Measurements from ENCODE around the gene PODXL.

PODXL gene

GRCh38 chr7:131501422-131501821 lies 55.0 kb downstream of the PODXL start:
- H3K27ac ChIP-seq (ENCODE audit: low read depth, low read length) = no peak overlapping the region
- no peaks in the 10 kb centered on the region for H3K27me3 ChIP-seq (ENCODE audit: insufficient read depth, low read length)
- H3K79me2 ChIP-seq (ENCODE audit: control insufficient read depth, insufficient read depth, low read length, unreplicated experiment) = no peaks in the 10 kb centered on the region
- peaks cover 24% of the 10 kb centered on the region for H3K4me1 ChIP-seq (ENCODE audit: control insufficient read depth, insufficient read depth, low read length, unreplicated experiment)
- no peak overlapping the region for H2AFZ ChIP-seq (ENCODE audit: low read length, unreplicated experiment)
- H3K36me3 ChIP-seq (ENCODE audit: insufficient read depth, low read length) = peaks cover 3% of the 10 kb centered on the region; the same call in 1 of the 2 replicates
- no peak overlapping the region for H3K4me3 ChIP-seq (ENCODE audit: low read depth, low read length)

GRCh38 chr7:131500357-131500756 lies 56.1 kb downstream of the PODXL start:
- Histone ChIP-seq H3K4me1 (ENCODE audit: control insufficient read depth, insufficient read depth, low read length, unreplicated experiment) (peaks cover 24% of the 10 kb centered on the region), H3K36me3 (ENCODE audit: insufficient read depth, low read length) (peaks cover 3% of the 10 kb centered on the region; the same call in 1 of the 2 replicates), H3K4me3 (ENCODE audit: low read depth, low read length) (no peak overlapping the region), H3K27me3 (ENCODE audit: insufficient read depth, low read length) (no peaks in the 10 kb centered on the region), H3K27ac (ENCODE audit: low read depth, low read length) (no peak overlapping the region), H3K79me2 (ENCODE audit: control insufficient read depth, insufficient read depth, low read length, unreplicated experiment) (no peaks in the 10 kb centered on the region), H2AFZ (ENCODE audit: low read length, unreplicated experiment) (no peak overlapping the region)

- Histone ChIP-seq H3K79me2 (ENCODE audit: control insufficient read depth, insufficient read depth, low read length, unreplicated experiment) (no peaks in the 10 kb centered on the region), H2AFZ (ENCODE audit: low read length, unreplicated experiment) (no peak overlapping the region), H3K4me3 (ENCODE audit: low read depth, low read length) (no peak overlapping the region), H3K4me1 (ENCODE audit: control insufficient read depth, insufficient read depth, low read length, unreplicated experiment) (peaks cover 24% of the 10 kb centered on the region), H3K27ac (ENCODE audit: low read depth, low read length) (no peak overlapping the region), H3K36me3 (ENCODE audit: insufficient read depth, low read length) (peaks cover 3% of the 10 kb centered on the region; the same call in 1 of the 2 replicates), H3K27me3 (ENCODE audit: insufficient read depth, low read length) (no peaks in the 10 kb centered on the region)
Observed at GRCh38 chr7:131499801-131500200, 56.6 kb downstream of the PODXL start.

GRCh38 chr7:131498237-131498885 lies 58.1 kb downstream of the PODXL start:
- peaks cover 3% of the 10 kb centered on the region; the same call in 1 of the 2 replicates for H3K36me3 ChIP-seq (ENCODE audit: insufficient read depth, low read length)

GRCh38 chr7:131497454-131497853 lies 59.0 kb downstream of the PODXL start:
- Histone ChIP-seq H3K4me3 (ENCODE audit: low read depth, low read length) (no peak overlapping the region), H3K27ac (ENCODE audit: low read depth, low read length) (no peak overlapping the region), H3K4me1 (ENCODE audit: control insufficient read depth, insufficient read depth, low read length, unreplicated experiment) (peaks cover 21% of the 10 kb centered on the region), H3K27me3 (ENCODE audit: insufficient read depth, low read length) (no peaks in the 10 kb centered on the region), H3K36me3 (ENCODE audit: insufficient read depth, low read length) (peaks cover 3% of the 10 kb centered on the region; the same call in 1 of the 2 replicates), H3K79me2 (ENCODE audit: control insufficient read depth, insufficient read depth, low read length, unreplicated experiment) (no peaks in the 10 kb centered on the region), H2AFZ (ENCODE audit: low read length, unreplicated experiment) (no peak overlapping the region)

More at GRCh38 chr7:131498237-131498885, 58.1 kb downstream of the PODXL start:
- Histone ChIP-seq H3K27me3 (ENCODE audit: insufficient read depth, low read length) (no peaks in the 10 kb centered on the region), H3K4me1 (ENCODE audit: control insufficient read depth, insufficient read depth, low read length, unreplicated experiment) (peaks cover 22% of the 10 kb centered on the region), H2AFZ (ENCODE audit: low read length, unreplicated experiment) (no peak overlapping the region), H3K27ac (ENCODE audit: low read depth, low read length) (peak overlapping the region; percentile 30; the same call in 1 of the 2 replicates), H3K4me3 (ENCODE audit: low read depth, low read length) (no peak overlapping the region), H3K79me2 (ENCODE audit: control insufficient read depth, insufficient read depth, low read length, unreplicated experiment) (no peaks in the 10 kb centered on the region)

- no peak overlapping the region for H3K27ac ChIP-seq (ENCODE audit: low read depth, low read length)
- no peak overlapping the region for H2AFZ ChIP-seq (ENCODE audit: low read length, unreplicated experiment)
- peaks cover 27% of the 10 kb centered on the region for H3K4me1 ChIP-seq (ENCODE audit: control insufficient read depth, insufficient read depth, low read length, unreplicated experiment)
Observed at GRCh38 chr7:131495669-131496498, 60.5 kb downstream of the PODXL start.

GRCh38 chr7:131494182-131494581 lies 62.2 kb downstream of the PODXL start:
- peaks cover 27% of the 10 kb centered on the region for H3K4me1 ChIP-seq (ENCODE audit: control insufficient read depth, insufficient read depth, low read length, unreplicated experiment)
- H2AFZ ChIP-seq (ENCODE audit: low read length, unreplicated experiment) = no peak overlapping the region
- H3K27ac ChIP-seq (ENCODE audit: low read depth, low read length) = no peak overlapping the region
- H3K36me3 ChIP-seq (ENCODE audit: insufficient read depth, low read length) = peaks cover 3% of the 10 kb centered on the region; the same call in 1 of the 2 replicates
- H3K4me3 ChIP-seq (ENCODE audit: low read depth, low read length) = no peak overlapping the region
- no peaks in the 10 kb centered on the region for H3K79me2 ChIP-seq (ENCODE audit: control insufficient read depth, insufficient read depth, low read length, unreplicated experiment)
- H3K27me3 ChIP-seq (ENCODE audit: insufficient read depth, low read length) = no peaks in the 10 kb centered on the region

More at GRCh38 chr7:131495669-131496498, 60.5 kb downstream of the PODXL start:
- peaks cover 3% of the 10 kb centered on the region; the same call in 1 of the 2 replicates for H3K36me3 ChIP-seq (ENCODE audit: insufficient read depth, low read length)
- H3K4me3 ChIP-seq (ENCODE audit: low read depth, low read length) = no peak overlapping the region
- no peaks in the 10 kb centered on the region for H3K27me3 ChIP-seq (ENCODE audit: insufficient read depth, low read length)
- H3K79me2 ChIP-seq (ENCODE audit: control insufficient read depth, insufficient read depth, low read length, unreplicated experiment) = no peaks in the 10 kb centered on the region

GRCh38 chr7:131493581-131493980 lies 62.8 kb downstream of the PODXL start:
- Histone ChIP-seq H3K4me1 (ENCODE audit: control insufficient read depth, insufficient read depth, low read length, unreplicated experiment) (peaks cover 27% of the 10 kb centered on the region), H3K36me3 (ENCODE audit: insufficient read depth, low read length) (peaks cover 3% of the 10 kb centered on the region; the same call in 1 of the 2 replicates), H3K4me3 (ENCODE audit: low read depth, low read length) (no peak overlapping the region), H3K27me3 (ENCODE audit: insufficient read depth, low read length) (no peaks in the 10 kb centered on the region), H3K79me2 (ENCODE audit: control insufficient read depth, insufficient read depth, low read length, unreplicated experiment) (no peaks in the 10 kb centered on the region), H3K27ac (ENCODE audit: low read depth, low read length) (no peak overlapping the region), H2AFZ (ENCODE audit: low read length, unreplicated experiment) (no peak overlapping the region)

GRCh38 chr7:131493081-131493480 lies 63.3 kb downstream of the PODXL start:
- H3K27ac ChIP-seq (ENCODE audit: low read depth, low read length) = no peak overlapping the region
- H3K36me3 ChIP-seq (ENCODE audit: insufficient read depth, low read length) = peaks cover 3% of the 10 kb centered on the region; the same call in 1 of the 2 replicates
- no peak overlapping the region for H2AFZ ChIP-seq (ENCODE audit: low read length, unreplicated experiment)
- no peaks in the 10 kb centered on the region for H3K27me3 ChIP-seq (ENCODE audit: insufficient read depth, low read length)
- peaks cover 23% of the 10 kb centered on the region for H3K4me1 ChIP-seq (ENCODE audit: control insufficient read depth, insufficient read depth, low read length, unreplicated experiment)
- H3K79me2 ChIP-seq (ENCODE audit: control insufficient read depth, insufficient read depth, low read length, unreplicated experiment) = no peaks in the 10 kb centered on the region
- H3K4me3 ChIP-seq (ENCODE audit: low read depth, low read length) = no peak overlapping the region

- no peaks in the 10 kb centered on the region for H3K79me2 ChIP-seq (ENCODE audit: control insufficient read depth, insufficient read depth, low read length, unreplicated experiment)
- H3K4me1 ChIP-seq (ENCODE audit: control insufficient read depth, insufficient read depth, low read length, unreplicated experiment) = peaks cover 14% of the 10 kb centered on the region
- H3K36me3 ChIP-seq (ENCODE audit: insufficient read depth, low read length) = peaks cover 2% of the 10 kb centered on the region; the same call in 1 of the 2 replicates
- H3K27ac ChIP-seq (ENCODE audit: low read depth, low read length) = no peak overlapping the region
- no peak overlapping the region for H3K4me3 ChIP-seq (ENCODE audit: low read depth, low read length)
- H2AFZ ChIP-seq (ENCODE audit: low read length, unreplicated experiment) = no peak overlapping the region
- no peaks in the 10 kb centered on the region for H3K27me3 ChIP-seq (ENCODE audit: insufficient read depth, low read length)
Observed at GRCh38 chr7:131489881-131490280, 66.5 kb downstream of the PODXL start.
